NT2/D1 (cell line): Measurements from ENCODE around the gene SLC25A22.

ENCODE experiments used
- SUZ12 ChIP-seq: IDR thresholded peaks from 2 replicates; pipeline ENCODE4 v1.6.1; 2011; ENCODE audit not compliant: insufficient read length, insufficient read depth; ENCODE audit errors: extremely low read depth
- YY1 ChIP-seq: IDR thresholded peaks from 2 replicates; pipeline ENCODE4 v1.6.1; 2011; ENCODE audit not compliant: insufficient read length, insufficient read depth

GRCh38 chr11:837990-838307 is 39.9 kb upstream of the SLC25A22 start:
- no peak for TF ChIP-seq SUZ12
- TF ChIP-seq YY1 = no peak
